H1 (cell line): ENCODE measurements around the gene ZNF500. TPM values are rescaled to one million over a fixed set of nuclear protein-coding genes. Genes with fewer than 3 reads are reported as not detected.

Experiments
- CTCF ChIA-PET: fragments of 300-600 bp; sonication (Branson Sonifier 250); formaldehyde crosslinking; loops from one replicate; lab custom pipeline; 2021; ENCODE audit not compliant: partially characterized antibody; lab: Charles Lee
- POLR2A ChIA-PET: fragments of 300-600 bp; sonication (Branson Sonifier 250); formaldehyde crosslinking; loops from one replicate; lab custom pipeline; 2021; ENCODE audit warnings: inconsistent platforms; ENCODE audit not compliant: partially characterized antibody; lab: Charles Lee
- DNase-seq, 2 experiments: peaks; one replicate each; pipeline versions ENCODE4 v3.0.0 to v3.0.0-alpha.2; 2010 to 2022; ENCODE audit warnings: low spot score in 2 of 2, low read depth in 1 of 2, mixed read lengths in 1 of 2
- FAIRE-seq: peaks from 2 replicates; lab custom pipeline; 2011; peaks lifted over from hg19 to GRCh38; lab: Jason Lieb, UNC
- H2AFZ ChIP-seq: 2 replicates; pipeline ENCODE4 v1.8.1; 2012; ENCODE audit warnings: low read length, inconsistent platforms
- H2AK5ac ChIP-seq: 2 replicates; pipeline ENCODE4 v1.6.1; 2013; ENCODE audit warnings: low read depth, low read length
- H2BK120ac ChIP-seq: replicated peaks from 2 replicates; pipeline ENCODE3; 2013; ENCODE audit warnings: low read depth, low read length, inconsistent platforms
- H2BK12ac ChIP-seq: 2 replicates; pipeline ENCODE4 v1.6.1; 2013; ENCODE audit warnings: low read depth, low read length
- H2BK15ac ChIP-seq: 2 replicates; pipeline ENCODE4 v1.6.1; 2013; ENCODE audit warnings: low read length
- H2BK20ac ChIP-seq: 2 replicates; pipeline ENCODE4 v1.6.1; 2013; ENCODE audit warnings: low read length
- H2BK5ac ChIP-seq: 2 replicates; pipeline ENCODE4 v1.6.1; 2013; ENCODE audit warnings: low read depth, low read length
- H3K14ac ChIP-seq: 2 replicates; pipeline ENCODE4 v1.6.1; 2013; ENCODE audit warnings: inconsistent platforms; ENCODE audit not compliant: insufficient read length
- H3K18ac ChIP-seq: 2 replicates; pipeline ENCODE4 v1.6.1; 2013; ENCODE audit warnings: low read length; ENCODE audit errors: extremely low read depth
- H3K23ac ChIP-seq: 2 replicates; pipeline ENCODE4 v1.6.1; 2013; ENCODE audit warnings: inconsistent platforms; ENCODE audit not compliant: insufficient read length
- H3K23me2 ChIP-seq: 2 replicates; pipeline ENCODE4 v1.6.1; 2013; ENCODE audit warnings: low read depth, low read length
- H3K27ac ChIP-seq: 2 replicates; pipeline ENCODE4 v1.6.1; 2011; ENCODE audit warnings: low read depth, low read length, inconsistent platforms
- H3K27me3 ChIP-seq, 4 experiments: replicated peaks in 1 of 4; 1 replicate in 1 of 4; 2 replicates in 3 of 4; pipeline versions ENCODE4 v1.6.1 to v1.8.1; 2011 to 2013; ENCODE audit warnings: low read length in 3 of 4, mild to moderate bottlenecking in 3 of 4, inconsistent platforms in 2 of 4, mixed read lengths in 2 of 4, moderate library complexity in 1 of 4; ENCODE audit not compliant: control insufficient read depth in 3 of 4, insufficient read depth in 3 of 4; ENCODE audit errors: extremely low read depth in 1 of 4
- H3K36me3 ChIP-seq, 4 experiments: 2 replicates each; pipeline versions ENCODE4 v1.6.1 to v1.8.1; 2011 to 2013; ENCODE audit warnings: mild to moderate bottlenecking in 4 of 4, low read length in 3 of 4, moderate library complexity in 2 of 4, control low read depth in 1 of 4, inconsistent platforms in 1 of 4; ENCODE audit not compliant: insufficient read depth in 4 of 4, control insufficient read depth in 2 of 4
- H3K4ac ChIP-seq: replicated peaks from 2 replicates; pipeline ENCODE3; 2013; ENCODE audit warnings: low read length, low read depth, mixed read lengths, inconsistent platforms; ENCODE audit not compliant: insufficient read length
- H3K4me1 ChIP-seq, 4 experiments: replicated peaks in 1 of 4; 1 replicate in 1 of 4; 2 replicates in 3 of 4; pipeline versions ENCODE4 v1.6.1 to v1.8.1; 2011 to 2013; ENCODE audit warnings: low read length in 3 of 4, inconsistent platforms in 2 of 4, mixed read lengths in 1 of 4; ENCODE audit not compliant: insufficient read depth in 4 of 4, control insufficient read depth in 3 of 4
- H3K4me2 ChIP-seq, 2 experiments: 2 replicates each; pipeline versions ENCODE4 v1.6.1 to v1.8.1; 2011 to 2013; ENCODE audit warnings: low read depth in 2 of 2, low read length in 2 of 2, control low read depth in 1 of 2, inconsistent platforms in 1 of 2, mild to moderate bottlenecking in 1 of 2; ENCODE audit not compliant: insufficient read depth in 1 of 2
- H3K4me3 ChIP-seq, 4 experiments: fragments of 200-600, 300-600 bp in 1 of 4; sonication (generic), shearing (Covaris generic), sonication (Bioruptor Twin) in 1 of 4; 2 replicates each; pipeline versions ENCODE4 v1.5.1 to v1.8.1; 2011 to 2016; ENCODE audit warnings: low read length in 4 of 4, low read depth in 3 of 4, control low read depth in 2 of 4, inconsistent platforms in 2 of 4, mild to moderate bottlenecking in 2 of 4, mixed read lengths in 1 of 4, moderate library complexity in 1 of 4; ENCODE audit not compliant: insufficient read depth in 2 of 4; ENCODE audit errors: extremely low read depth in 1 of 4
- H3K56ac ChIP-seq: replicated peaks from 2 replicates; pipeline ENCODE3; 2013; ENCODE audit warnings: low read depth, mild to moderate bottlenecking, mixed read lengths, low read length, inconsistent platforms; ENCODE audit not compliant: insufficient read length
- H3K79me1 ChIP-seq: 2 replicates; pipeline ENCODE4 v1.6.1; 2013; ENCODE audit warnings: low read depth, low read length, control low read depth
- H3K79me2 ChIP-seq, 2 experiments: 2 replicates each; pipeline versions ENCODE4 v1.6.1 to v1.8.1; 2012 to 2013; ENCODE audit warnings: low read length in 2 of 2, mild to moderate bottlenecking in 2 of 2, inconsistent platforms in 1 of 2; ENCODE audit not compliant: insufficient read depth in 2 of 2, control insufficient read depth in 1 of 2
- H3K9ac ChIP-seq, 4 experiments: replicated peaks in 1 of 4; 1 replicate in 1 of 4; 2 replicates in 3 of 4; pipeline versions ENCODE4 v1.6.1 to v1.8.1; 2011 to 2013; ENCODE audit warnings: low read depth in 3 of 4, low read length in 3 of 4, control low read depth in 2 of 4, mild to moderate bottlenecking in 2 of 4, moderate library complexity in 2 of 4, inconsistent platforms in 1 of 4; ENCODE audit errors: extremely low read depth in 1 of 4
- H3K9me3 ChIP-seq, 2 experiments: 2 replicates each; pipeline versions ENCODE4 v1.6.1 to v1.8.1; 2012 to 2013; ENCODE audit warnings: mild to moderate bottlenecking in 2 of 2, moderate library complexity in 2 of 2, control low read depth in 1 of 2, inconsistent platforms in 1 of 2, low read depth in 1 of 2, low read length in 1 of 2, mixed read lengths in 1 of 2; ENCODE audit not compliant: insufficient read depth in 2 of 2
- H4K20me1 ChIP-seq, 2 experiments: replicated peaks in 1 of 2; 2 replicates each; pipeline versions ENCODE3 to v1.8.1; 2011 to 2013; ENCODE audit warnings: inconsistent platforms in 2 of 2, low read length in 2 of 2, mild to moderate bottlenecking in 1 of 2; ENCODE audit not compliant: insufficient read depth in 2 of 2, control insufficient read depth in 1 of 2
- H4K5ac ChIP-seq: 2 replicates; pipeline ENCODE4 v1.6.1; 2013; ENCODE audit warnings: low read length, low read depth, mixed read lengths, inconsistent platforms; ENCODE audit not compliant: insufficient read length
- H4K8ac ChIP-seq: 2 replicates; pipeline ENCODE4 v1.8.0; 2013; ENCODE audit warnings: mild to moderate bottlenecking, moderate library complexity, low read length, inconsistent platforms; ENCODE audit not compliant: insufficient read depth; ENCODE audit errors: extremely low read depth
- H4K91ac ChIP-seq: replicated peaks from 2 replicates; pipeline ENCODE3; 2013; ENCODE audit warnings: low read length, mixed read lengths, inconsistent platforms; ENCODE audit not compliant: insufficient read length
- BACH1 ChIP-seq: IDR thresholded peaks from 2 replicates; pipeline ENCODE4 v1.6.1; 2012; ENCODE audit warnings: low read length, improper control_type of control experiment
- KDM1A ChIP-seq: fragments of 200-600, 300-600 bp; sonication (generic); IDR thresholded peaks from 2 replicates; pipeline ENCODE4 v1.7.1; 2016; ENCODE audit warnings: mild to moderate bottlenecking, low read length, borderline replicate concordance
- KDM5A ChIP-seq: fragments of 200-600 bp; IDR thresholded peaks from 2 replicates; pipeline ENCODE4 v1.7.1; 2012; ENCODE audit warnings: mild to moderate bottlenecking, low read length, inconsistent platforms, mixed read lengths
- POLR2A ChIP-seq, 2 experiments: IDR thresholded peaks; 1 replicate in 1 of 2; 2 replicates in 1 of 2; pipeline ENCODE4 v1.6.1; 2011; ENCODE audit warnings: low read depth in 2 of 2, low read length in 2 of 2, mild to moderate bottlenecking in 2 of 2; ENCODE audit errors: control extremely low read depth in 1 of 2
- RAD21 ChIP-seq, 2 experiments: IDR thresholded peaks in 1 of 2; conservative IDR thresholded peaks in 1 of 2; 2 replicates each; pipeline ENCODE4 v1.6.1; 2011; ENCODE audit warnings: low read depth in 2 of 2, low read length in 2 of 2, improper control_type of control experiment in 1 of 2, inconsistent platforms in 1 of 2, mild to moderate bottlenecking in 1 of 2, moderate library complexity in 1 of 2
- RFX5 ChIP-seq: IDR thresholded peaks from 2 replicates; pipeline ENCODE4 v1.6.1; 2011; ENCODE audit warnings: low read depth, low read length, improper control_type of control experiment, borderline replicate concordance
- RXRA ChIP-seq: IDR thresholded peaks from 2 replicates; pipeline ENCODE4 v1.6.1; 2011; ENCODE audit warnings: low read depth, mild to moderate bottlenecking, low read length, moderate library complexity; ENCODE audit not compliant: insufficient read depth
- SUZ12 ChIP-seq: fragments of 200-600 bp; sonication (generic); IDR thresholded peaks from 2 replicates; pipeline ENCODE4 v1.6.1; 2012; ENCODE audit warnings: mild to moderate bottlenecking, inconsistent platforms, low read length, moderate library complexity, mixed read lengths
- WGBS, 2 experiments: shearing (Covaris generic) in 1 of 2; methylation state at CpG; one replicate each; pipeline versions ENCODE4 v1.1.6 to v1.1.7; 2013 to 2015; ENCODE audit warnings: low lambda C conversion rate in 2 of 2, mixed read lengths in 2 of 2, inconsistent platforms in 1 of 2, low coverage in 1 of 2, missing lambda C conversion rate in 1 of 2; ENCODE audit not compliant: insufficient replicate concordance in 2 of 2, insufficient coverage in 1 of 2, insufficient read length in 1 of 2; ENCODE audit errors: extremely low coverage in 1 of 2, missing lambda C conversion rate in 1 of 2; 5-methylcytosine and 5-hydroxymethylcytosine counted together
- polyA plus RNA-seq, 7 experiments: library from polyadenylated mRNA; depleted of rRNA in 3 of 7; stranded (reverse) in 5 of 7; unstranded in 2 of 7; fragments of >200 nt in 5 of 7; fragments of 200-250 nt in 2 of 7; gene quantifications; 1 replicate in 5 of 7; 2 replicates in 1 of 7; 4 replicates in 1 of 7; pipeline versions ENCODE4 v1.2.1 to v1.2.3, GENCODE V29; 2011 to 2013; ENCODE audit warnings: missing spikeins in 2 of 7, mixed read lengths in 2 of 7
- total RNA-seq: library from RNA; stranded (reverse); fragmentation: NEBNext Ultra II Directional; extraction: Animal tissue kit (Norgen Biotek cat#: 25700); gene quantifications from 2 replicates; pipeline ENCODE4 v1.2.1, GENCODE V29; 2021

The ZNF500 gene
- total and polyA plus RNA-seq, 2 of the 8 experiments (the other 6 are each of a cell fraction or from before 2014, with no cell fraction given): 10.3 to 10.4 TPM

DNA sequence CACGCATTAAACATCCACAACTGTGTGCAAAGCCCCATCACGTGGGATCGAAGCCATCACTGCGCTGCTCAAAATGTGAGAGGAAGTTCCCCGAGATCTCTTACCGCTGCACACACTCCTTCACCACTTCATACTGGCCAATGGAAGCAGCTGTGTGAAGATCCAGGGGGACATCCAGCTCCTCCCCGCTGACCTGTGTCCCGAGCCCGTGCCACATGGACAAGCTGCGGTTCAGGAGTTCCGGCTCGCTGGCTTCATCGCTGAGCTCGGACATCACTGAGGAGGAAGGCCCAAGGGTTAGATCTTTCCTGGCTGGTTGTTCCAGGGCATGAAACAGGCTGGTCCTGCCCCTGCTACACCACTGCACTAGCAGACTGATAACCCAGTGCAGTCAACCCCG is 37.1 kb downstream of the ZNF500 start:
- H4K5ac ChIP-seq: no peak overlapping the region
- H2BK12ac ChIP-seq: no peak overlapping the region
- WGBS, 2 experiments: 93% methylated on average over 15 of the region's 15 CpGs; no CpG with 5 or more reads in 1 of the 2 experiments
- no peak overlapping the region for H3K56ac ChIP-seq
- H3K23me2 ChIP-seq: peaks cover 6% of the 10 kb centered on the region; the same call in 1 of the 2 replicates
- ChIA-PET CTCF (interaction anchor here (0.8 to 1.2 kb wide), 5 partner anchors 12 to 303 kb away, joined by 3 to 4 read pairs (median 3); no protein-coding TSS in a partner anchor), POLR2A (interaction anchor here (0.6 kb wide), 1 partner anchor 45 kb away, joined by 3 read pairs; no protein-coding TSS in a partner anchor)
- H2BK20ac ChIP-seq: no peak overlapping the region
- H3K79me2 ChIP-seq: peaks cover 4 to 29% of the 10 kb centered on the region in 2 experiments; a peak in 3 of 4 replicates
- no peaks in the 10 kb centered on the region for H3K4me1 ChIP-seq
- peaks cover 8 to 29% (median 14%) of the 10 kb centered on the region in 4 experiments; a peak in 7 of 8 replicates for H3K36me3 ChIP-seq
- no peak overlapping the region for H4K8ac ChIP-seq
- no peak overlapping the region for H3K4me3 ChIP-seq
- H2AFZ ChIP-seq: no peak overlapping the region
- no peak overlapping the region for H4K91ac ChIP-seq
- no peak overlapping the region for H3K14ac ChIP-seq
- no peak overlapping the region for H2AK5ac ChIP-seq
- no peak for DNase-seq
- H3K4ac ChIP-seq: no peak overlapping the region
- no peak overlapping the region for H2BK15ac ChIP-seq
- H4K20me1 ChIP-seq: peaks cover 0 to 12% of the 10 kb centered on the region in 2 experiments
- no peak overlapping the region for H2BK5ac ChIP-seq
- no peak for FAIRE-seq
- no peaks in the 10 kb centered on the region for H3K27me3 ChIP-seq
- no peak overlapping the region for H3K27ac ChIP-seq
- H3K9ac ChIP-seq: no peak overlapping the region
- no peak overlapping the region for H3K4me2 ChIP-seq
- H3K79me1 ChIP-seq: peaks cover 5% of the 10 kb centered on the region; the same call in 1 of the 2 replicates
- H3K23ac ChIP-seq: no peak overlapping the region
- no peak overlapping the region for H2BK120ac ChIP-seq
- H3K18ac ChIP-seq: no peak overlapping the region
- H3K9me3 ChIP-seq: no peaks in the 10 kb centered on the region
- no peak for TF ChIP-seq RAD21 (IDR thresholded peaks at IDR 0.05 in 1 of 2, conservative IDR thresholded peaks at IDR 0.05 in 1 of 2; ENCODE audit: low read depth in 2 of 2, low read length in 2 of 2)
- no peak for TF ChIP-seq RXRA
- TF ChIP-seq KDM5A: no peak
- TF ChIP-seq BACH1: no peak
- no peak for TF ChIP-seq SUZ12
- no peak for TF ChIP-seq RFX5
- TF ChIP-seq KDM1A: no peak
- TF ChIP-seq POLR2A (IDR thresholded peaks at IDR 0.05; ENCODE audit: control extremely low read depth in 1 of 2, low read depth in 2 of 2, low read length in 2 of 2): no peak
